GM12875 (cell line): ENCODE results near the gene SLC35D1.
"Not testable (repeated sequence)": the region's sequence is repeated elsewhere in the genome, so short reads cannot be mapped to it uniquely, and the experiment has no call there.

Experiments used
- H3K4me3 ChIP-seq: one replicate; pipeline ENCODE4 v1.5.1; 2011; ENCODE audit warnings: low read depth, low read length, control low read depth
- CTCF ChIP-seq: IDR thresholded peaks from 2 replicates; pipeline ENCODE4 v1.5.1; 2011; ENCODE audit warnings: low read depth, mild to moderate bottlenecking, control low read depth, inconsistent platforms, low read length, moderate library complexity, borderline replicate concordance; ENCODE audit not compliant: insufficient read depth

SLC35D1 gene

GRCh38 chr1:67088440-67088839, 34.5 kb upstream of the SLC35D1 start:
- no peak for TF ChIP-seq CTCF
- no peak overlapping the region for H3K4me3 ChIP-seq

- H3K4me3 ChIP-seq, result no peak overlapping the region
- TF ChIP-seq CTCF, result no peak
Observed at GRCh38 chr1:67085326-67085725, 31.4 kb upstream of the SLC35D1 start.

- H3K4me3 ChIP-seq, result no peak overlapping the region
- no peak for TF ChIP-seq CTCF
Observed at GRCh38 chr1:67084765-67085318, 30.9 kb upstream of the SLC35D1 start.

- H3K4me3 ChIP-seq, result no peak overlapping the region
- TF ChIP-seq CTCF, result no peak
Observed at GRCh38 chr1:67078291-67078690, 24.3 kb upstream of the SLC35D1 start.

GRCh38 chr1:67077593-67077992, 23.6 kb upstream of the SLC35D1 start:
- no peak overlapping the region for H3K4me3 ChIP-seq

GRCh38 chr1:67072749-67073148, 18.8 kb upstream of the SLC35D1 start:
- no peak overlapping the region for H3K4me3 ChIP-seq
- no peak for TF ChIP-seq CTCF

More at GRCh38 chr1:67077593-67077992, 23.6 kb upstream of the SLC35D1 start:
- no peak for TF ChIP-seq CTCF

- not testable (repeated sequence) for H3K4me3 ChIP-seq
Observed at GRCh38 chr1:67067655-67068054, 13.7 kb upstream of the SLC35D1 start.

GRCh38 chr1:67062412-67062811, 8.5 kb upstream of the SLC35D1 start:
- no peak for TF ChIP-seq CTCF
- no peak overlapping the region for H3K4me3 ChIP-seq
